ENCODE data around the gene MRPL54.

MRPL54 gene

GRCh38 chr19:3778899-3779723 lies 16.6 kb downstream of the MRPL54 start:
- no peak overlapping the region for H3K27ac ChIP-seq
- no peak for TF ChIP-seq CTCF (conservative IDR thresholded peaks at IDR 0.05)

GRCh38 chr19:3780786-3781304 lies 18.4 kb downstream of the MRPL54 start:
- TF ChIP-seq CTCF (conservative IDR thresholded peaks at IDR 0.05), result no peak
- H3K27ac ChIP-seq, result no peak overlapping the region

GRCh38 chr19:3781603-3782002 lies 19.1 kb downstream of the MRPL54 start:
- no peak for TF ChIP-seq CTCF (conservative IDR thresholded peaks at IDR 0.05)
- no peak overlapping the region for H3K27ac ChIP-seq

- no peak overlapping the region for H3K27ac ChIP-seq
- TF ChIP-seq CTCF (conservative IDR thresholded peaks at IDR 0.05), result no peak
Measured at GRCh38 chr19:3782330-3782729, 19.8 kb downstream of the MRPL54 start.

- no peak overlapping the region for H3K27ac ChIP-seq
- TF ChIP-seq CTCF (conservative IDR thresholded peaks at IDR 0.05), result no peak
Measured at GRCh38 chr19:3782903-3783302, 20.4 kb downstream of the MRPL54 start.

GRCh38 chr19:3783660-3784584 lies 21.4 kb downstream of the MRPL54 start:
- no peak overlapping the region for H3K27ac ChIP-seq
- peak; percentile 35 for TF ChIP-seq CTCF (conservative IDR thresholded peaks at IDR 0.05)

All from VCaP (cell line).